ENCODE results near the gene SPEF2. TPM values are rescaled to one million over a fixed set of nuclear protein-coding genes. Genes with fewer than 3 reads are reported as not detected.
"Not testable (repeated sequence)": the region's sequence is repeated elsewhere in the genome, so short reads cannot be mapped to it uniquely, and the experiment has no call there.

The SPEF2 gene
- total and polyA plus RNA-seq, 7 donors, result 0.13 to 0.71 (median 0.56) TPM

DNA sequence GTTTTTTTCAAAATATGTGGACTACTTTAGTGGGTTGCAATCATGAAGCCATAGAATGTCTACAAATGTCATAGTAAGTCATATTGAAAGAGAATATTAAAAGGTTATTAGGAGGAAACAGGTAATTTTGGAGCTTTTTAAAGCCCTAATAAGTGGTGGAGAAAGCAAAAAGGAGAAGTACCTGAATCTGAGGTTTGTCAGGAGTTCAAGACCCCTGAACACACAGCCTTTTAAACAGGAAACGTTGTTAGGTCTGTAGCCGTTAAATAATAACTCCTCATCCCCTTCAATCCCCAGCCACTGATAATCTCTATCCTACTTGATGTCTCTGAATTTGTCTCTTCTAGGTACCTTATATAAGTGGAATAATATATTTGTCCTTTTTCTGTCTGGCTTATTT, 51.1 kb downstream of the SPEF2 start:
- intact Hi-C loops (cut with DNase I), result no loop called here

DNA sequence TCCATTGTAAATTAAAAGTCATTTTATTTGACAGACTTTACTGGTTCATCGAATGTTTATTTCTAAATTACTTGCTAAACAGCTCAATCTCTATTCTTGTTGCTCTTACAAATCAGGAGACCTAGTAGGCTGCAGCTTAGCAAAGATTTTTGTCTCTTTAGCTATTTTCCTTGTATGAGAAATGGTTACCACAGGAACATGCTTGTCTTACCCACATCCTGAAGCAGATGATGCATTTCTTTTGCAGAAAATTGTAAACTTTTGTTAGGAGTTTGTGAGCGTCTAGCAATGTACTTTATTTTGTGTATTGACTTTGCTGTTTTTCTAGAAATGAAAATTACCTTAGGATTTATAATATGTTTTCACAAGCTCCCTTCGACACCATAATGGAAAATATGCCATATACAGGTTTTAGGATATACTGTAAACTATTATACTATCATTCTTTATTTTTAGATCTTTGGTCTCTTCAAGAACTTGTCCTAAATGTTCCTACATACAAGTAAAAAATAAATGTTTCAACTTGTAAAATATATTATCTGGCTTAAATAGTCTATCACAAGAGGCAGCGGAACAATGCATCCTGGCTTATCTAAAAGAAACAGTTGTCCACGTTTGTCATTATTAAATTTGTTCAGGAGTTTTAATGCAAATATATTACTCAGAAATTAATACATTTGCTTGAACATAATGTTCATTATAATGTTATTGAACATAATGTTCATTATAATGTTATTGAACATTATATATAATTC, 54.1 kb downstream of the SPEF2 start:
- Histone ChIP-seq H3K36me3 (ENCODE audit: insufficient read depth in 1 of 2, low read depth in 1 of 2) (no peaks in the 10 kb centered on the region), H3K27me3 (ENCODE audit: insufficient read depth in 3 of 3, low read length in 2 of 3) (no peaks in the 10 kb centered on the region), H3K4me3 (no peak overlapping the region), H3K4me1 (no peaks in the 10 kb centered on the region), H3K9me3 (no peaks in the 10 kb centered on the region), H3K27ac (no peak overlapping the region)
- TF ChIP-seq, protein P1, sequence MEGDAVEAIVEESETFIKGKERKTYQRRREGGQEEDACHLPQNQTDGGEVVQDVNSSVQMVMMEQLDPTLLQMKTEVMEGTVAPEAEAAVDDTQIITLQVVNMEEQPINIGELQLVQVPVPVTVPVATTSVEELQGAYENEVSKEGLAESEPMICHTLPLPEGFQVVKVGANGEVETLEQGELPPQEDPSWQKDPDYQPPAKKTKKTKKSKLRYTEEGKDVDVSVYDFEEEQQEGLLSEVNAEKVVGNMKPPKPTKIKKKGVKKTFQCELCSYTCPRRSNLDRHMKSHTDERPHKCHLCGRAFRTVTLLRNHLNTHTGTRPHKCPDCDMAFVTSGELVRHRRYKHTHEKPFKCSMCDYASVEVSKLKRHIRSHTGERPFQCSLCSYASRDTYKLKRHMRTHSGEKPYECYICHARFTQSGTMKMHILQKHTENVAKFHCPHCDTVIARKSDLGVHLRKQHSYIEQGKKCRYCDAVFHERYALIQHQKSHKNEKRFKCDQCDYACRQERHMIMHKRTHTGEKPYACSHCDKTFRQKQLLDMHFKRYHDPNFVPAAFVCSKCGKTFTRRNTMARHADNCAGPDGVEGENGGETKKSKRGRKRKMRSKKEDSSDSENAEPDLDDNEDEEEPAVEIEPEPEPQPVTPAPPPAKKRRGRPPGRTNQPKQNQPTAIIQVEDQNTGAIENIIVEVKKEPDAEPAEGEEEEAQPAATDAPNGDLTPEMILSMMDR (IDR thresholded peaks at IDR 0.05), result no peak
- WGBS, 3 donors, result 72 to 83% (median 78%) methylated on average over 5 of the region's 5 CpGs
- no peak for DNase-seq
- intact Hi-C loops (cut with DNase I), result no loop called here
- no peak for ATAC-seq

More for the DNA sequence above, 51.1 kb downstream of the SPEF2 start:
- Histone ChIP-seq H3K36me3 (ENCODE audit: insufficient read depth in 1 of 2, low read depth in 1 of 2) (no peaks in the 10 kb centered on the region), H3K27ac (no peak overlapping the region), H3K4me1 (no peaks in the 10 kb centered on the region), H3K4me3 (no peak overlapping the region), H3K27me3 (ENCODE audit: insufficient read depth in 3 of 3, low read length in 2 of 3) (no peaks in the 10 kb centered on the region), H3K9me3 (no peaks in the 10 kb centered on the region)
- WGBS, 3 donors, result 78 to 83% (median 83%) methylated on average over 2 of the region's 2 CpGs
- DNase-seq (no peak), ATAC-seq (no peak)
- TF ChIP-seq, protein P1 (IDR thresholded peaks at IDR 0.05), result no peak

DNA sequence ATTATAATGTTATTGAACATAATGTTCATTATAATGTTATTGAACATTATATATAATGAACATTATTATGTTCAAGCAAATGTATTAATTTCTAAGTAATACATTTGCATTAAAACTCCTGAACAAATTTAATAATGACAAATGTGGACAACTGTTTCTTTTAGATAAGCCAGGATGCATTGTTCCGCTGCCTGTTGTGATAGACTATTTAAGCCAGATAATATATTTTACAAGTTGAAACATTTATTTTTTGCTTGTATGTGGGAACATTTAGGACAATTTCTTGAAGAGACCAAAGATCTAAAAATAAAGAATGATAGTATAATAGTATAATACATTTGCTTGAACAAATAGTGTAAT, 54.6 kb downstream of the SPEF2 start:
- not testable (repeated sequence) for ATAC-seq
- 86 to 94% (median 93%) methylated on average over 1 of the region's 1 CpG for WGBS, 3 donors

DNA sequence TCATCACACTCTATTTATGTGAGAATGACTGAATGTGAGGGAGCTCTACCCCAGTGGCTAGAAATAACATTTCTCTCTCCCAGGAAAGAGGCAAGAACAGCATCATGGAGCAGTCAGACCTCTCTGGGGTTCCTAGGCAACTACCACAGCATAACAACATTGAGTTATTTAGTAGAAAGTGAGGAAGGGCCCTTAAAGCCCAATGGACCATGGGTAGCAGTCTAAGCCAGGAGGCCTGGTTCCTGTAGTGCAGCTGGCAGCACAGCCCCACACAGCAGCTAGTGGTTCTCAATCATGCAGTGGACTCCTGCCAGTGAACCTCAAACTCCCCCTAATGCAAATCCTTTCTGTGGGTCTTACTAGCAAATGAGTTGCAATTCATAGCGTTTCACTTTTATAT, 55.3 kb downstream of the SPEF2 start:
- no peak for ATAC-seq
- no peaks in the 10 kb centered on the region for H3K9me3 ChIP-seq
- intact Hi-C loops (cut with DNase I), result no loop called here
- no peaks in the 10 kb centered on the region for H3K27me3 ChIP-seq (ENCODE audit: insufficient read depth in 3 of 3, low read length in 2 of 3)
- TF ChIP-seq, protein P1 (IDR thresholded peaks at IDR 0.05), result no peak
- no peak overlapping the region for H3K4me3 ChIP-seq
- H3K4me1 ChIP-seq, result no peaks in the 10 kb centered on the region
- WGBS, 3 donors, result 72 to 74% (median 74%) methylated on average over 1 of the region's 1 CpG
- H3K36me3 ChIP-seq (ENCODE audit: insufficient read depth in 1 of 2, low read depth in 1 of 2), result no peaks in the 10 kb centered on the region
- DNase-seq, result no peak
- H3K27ac ChIP-seq, result no peak overlapping the region

More for the DNA sequence above, 54.6 kb downstream of the SPEF2 start:
- H3K36me3 ChIP-seq (ENCODE audit: insufficient read depth in 1 of 2, low read depth in 1 of 2); DNase-seq; H3K27me3 ChIP-seq (ENCODE audit: insufficient read depth in 3 of 3, low read length in 2 of 3); intact Hi-C loops (cut with DNase I); H3K27ac ChIP-seq; H3K4me3 ChIP-seq; H3K4me1 ChIP-seq; H3K9me3 ChIP-seq: not testable (repeated sequence)

DNA sequence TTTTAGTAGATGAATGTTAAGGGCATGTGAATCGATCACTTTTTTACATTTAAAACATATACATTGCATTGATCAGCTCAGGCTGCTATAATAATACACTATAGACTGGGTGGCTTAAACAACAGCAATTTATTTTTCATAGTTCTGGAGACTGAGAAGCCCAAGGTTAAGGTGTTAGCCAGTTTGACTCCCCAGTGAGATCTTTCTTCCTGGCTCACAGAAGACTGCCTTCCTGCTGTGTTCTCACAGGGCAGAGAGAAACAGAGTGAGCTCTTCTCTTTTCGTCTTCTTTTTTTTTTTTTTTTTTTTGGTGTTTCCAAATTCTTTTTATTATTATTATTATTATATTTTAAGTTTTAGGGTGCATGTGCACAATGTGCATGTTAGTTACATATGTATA, 56.4 kb downstream of the SPEF2 start:
- Histone ChIP-seq H3K27ac (no peak overlapping the region), H3K4me3 (no peak overlapping the region), H3K36me3 (ENCODE audit: insufficient read depth in 1 of 2, low read depth in 1 of 2) (no peaks in the 10 kb centered on the region), H3K9me3 (no peaks in the 10 kb centered on the region), H3K4me1 (no peaks in the 10 kb centered on the region), H3K27me3 (ENCODE audit: insufficient read depth in 3 of 3, low read length in 2 of 3) (no peaks in the 10 kb centered on the region)
- 88 to 94% (median 91%) methylated on average over 1 to 2 of the region's 2 CpGs for WGBS, 3 donors
- ATAC-seq (no peak), DNase-seq (no peak)
- intact Hi-C loops (cut with DNase I), result no loop called here
- TF ChIP-seq, protein P1 (IDR thresholded peaks at IDR 0.05), result no peak

Measured in psoas muscle (tissue), 8 donors.